GM12878 (cell line): ENCODE results near the gene ZNF214.

Source experiments
- BACH1 ChIP-seq: fragments of 450-650 bp; IDR thresholded peaks from 2 replicates; pipeline ENCODE4 v1.6.1; 2017; ENCODE audit warnings: mild to moderate bottlenecking, borderline replicate concordance
- CHD4 ChIP-seq: fragments of 200-600 bp; sonication (generic); IDR thresholded peaks from 2 replicates; pipeline ENCODE4 v1.6.1; 2016; ENCODE audit warnings: mild to moderate bottlenecking
- CTCF ChIP-seq, 3 experiments: IDR thresholded peaks in 2 of 3; conservative IDR thresholded peaks in 1 of 3; 2 replicates each; pipeline ENCODE4 v1.5.1; 2011; ENCODE audit warnings: low read depth in 3 of 3, low read length in 3 of 3, mild to moderate bottlenecking in 3 of 3, control low read depth in 2 of 3, moderate library complexity in 2 of 3, inconsistent platforms in 1 of 3, mixed read lengths in 1 of 3; ENCODE audit not compliant: control insufficient read depth in 2 of 3, insufficient read depth in 1 of 3; ENCODE audit errors: extremely low read depth in 1 of 3
- FOS ChIP-seq: IDR thresholded peaks from 3 replicates; pipeline ENCODE4 v1.6.1; 2011; ENCODE audit warnings: borderline replicate concordance; ENCODE audit not compliant: insufficient read length; ENCODE audit errors: extremely low read depth
- KLF5 ChIP-seq: fragments of 450-650 bp; IDR thresholded peaks from 2 replicates; pipeline ENCODE4 v1.6.1; 2014; ENCODE audit warnings: mild to moderate bottlenecking; ENCODE audit not compliant: partially characterized antibody
- MXI1 ChIP-seq: fragments of 150-350 bp; IDR thresholded peaks from 2 replicates; pipeline ENCODE4 v1.6.1; 2011; ENCODE audit warnings: low read depth, mild to moderate bottlenecking, inconsistent platforms, low read length, improper control_type of control experiment
- YY1 ChIP-seq: IDR thresholded peaks from 2 replicates; pipeline ENCODE4 v1.6.1; 2011; ENCODE audit warnings: low read depth, mild to moderate bottlenecking, low read length
- ZBTB33 ChIP-seq: fragments of 450-650 bp; IDR thresholded peaks from 2 replicates; pipeline ENCODE4 v1.6.1; 2017; ENCODE audit warnings: mild to moderate bottlenecking
- ZNF274 ChIP-seq: IDR thresholded peaks from one replicate; pipeline ENCODE4 v1.8.0; 2011; ENCODE audit not compliant: insufficient read length, insufficient read depth

GRCh38 chr11:7030836-7031235, 10.7 kb upstream of the ZNF214 start:
- TF ChIP-seq CTCF (IDR thresholded peaks at IDR 0.05 in 2 of 3, conservative IDR thresholded peaks at IDR 0.05 in 1 of 3; ENCODE audit: control insufficient read depth in 2 of 3, extremely low read depth in 1 of 3, insufficient read depth in 1 of 3, low read depth in 3 of 3, low read length in 3 of 3) (no peak), FOS (no peak), KLF5 (no peak), YY1 (no peak), ZBTB33 (no peak), MXI1 (no peak), CHD4 (no peak), BACH1 (no peak), ZNF274 (no peak)
